GM12801 (cell line): ENCODE measurements around the gene ITGB4.

Experiments
- TF ChIP-seq, protein P1 (sequence below): IDR thresholded peaks from one replicate; pipeline ENCODE4 v1.5.1; 2011; ENCODE audit warnings: control low read depth; ENCODE audit not compliant: insufficient read length; ENCODE audit errors: extremely low read depth

The ITGB4 gene

DNA sequence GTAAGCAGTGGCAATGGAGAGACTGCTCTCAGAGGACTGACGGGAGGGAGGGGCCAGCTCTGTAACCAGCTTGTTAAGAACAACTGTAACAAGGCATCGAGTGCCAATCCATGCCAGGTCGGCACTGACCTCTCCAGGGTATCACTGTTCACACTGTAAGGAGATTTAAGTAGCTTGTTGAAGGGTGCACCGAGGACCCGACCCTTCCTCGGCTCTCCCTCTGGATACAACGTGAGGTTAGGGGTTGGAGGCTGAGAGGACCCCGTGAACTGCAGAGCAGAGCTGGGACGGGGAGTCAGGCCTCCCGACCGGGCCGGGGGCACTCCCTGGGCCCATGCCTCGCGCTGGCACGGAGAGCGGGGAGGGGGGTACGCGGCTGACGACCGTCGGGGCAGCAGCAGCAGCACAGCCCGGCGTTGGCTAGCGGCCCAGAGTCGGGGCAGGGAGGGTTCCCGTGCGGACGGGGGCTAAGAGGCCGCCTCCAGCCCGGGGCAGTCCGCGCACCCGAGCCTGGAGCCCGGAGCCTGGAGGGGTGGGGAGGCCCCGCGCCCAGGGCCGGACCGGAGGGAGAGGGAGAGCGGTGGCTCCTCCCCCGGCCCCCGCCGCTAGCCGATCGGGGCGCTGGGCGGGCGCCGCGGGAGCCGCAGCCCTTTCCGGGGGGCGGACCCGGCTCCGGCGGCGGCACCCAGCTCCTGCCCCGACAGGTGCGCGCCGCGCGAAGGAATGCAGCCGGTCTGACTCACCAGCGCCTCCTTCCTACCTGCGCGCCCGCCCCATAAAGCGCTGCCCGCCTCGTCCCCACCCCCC, at the start of gene ITGB4:
Gene ITGB4 (plus strand): TSS at position 804 of the 807 bp plus-strand sequence. CDS start 3,245 bp downstream, outside the sequence.
- TF ChIP-seq, protein P1, sequence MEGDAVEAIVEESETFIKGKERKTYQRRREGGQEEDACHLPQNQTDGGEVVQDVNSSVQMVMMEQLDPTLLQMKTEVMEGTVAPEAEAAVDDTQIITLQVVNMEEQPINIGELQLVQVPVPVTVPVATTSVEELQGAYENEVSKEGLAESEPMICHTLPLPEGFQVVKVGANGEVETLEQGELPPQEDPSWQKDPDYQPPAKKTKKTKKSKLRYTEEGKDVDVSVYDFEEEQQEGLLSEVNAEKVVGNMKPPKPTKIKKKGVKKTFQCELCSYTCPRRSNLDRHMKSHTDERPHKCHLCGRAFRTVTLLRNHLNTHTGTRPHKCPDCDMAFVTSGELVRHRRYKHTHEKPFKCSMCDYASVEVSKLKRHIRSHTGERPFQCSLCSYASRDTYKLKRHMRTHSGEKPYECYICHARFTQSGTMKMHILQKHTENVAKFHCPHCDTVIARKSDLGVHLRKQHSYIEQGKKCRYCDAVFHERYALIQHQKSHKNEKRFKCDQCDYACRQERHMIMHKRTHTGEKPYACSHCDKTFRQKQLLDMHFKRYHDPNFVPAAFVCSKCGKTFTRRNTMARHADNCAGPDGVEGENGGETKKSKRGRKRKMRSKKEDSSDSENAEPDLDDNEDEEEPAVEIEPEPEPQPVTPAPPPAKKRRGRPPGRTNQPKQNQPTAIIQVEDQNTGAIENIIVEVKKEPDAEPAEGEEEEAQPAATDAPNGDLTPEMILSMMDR, result no peak

DNA sequence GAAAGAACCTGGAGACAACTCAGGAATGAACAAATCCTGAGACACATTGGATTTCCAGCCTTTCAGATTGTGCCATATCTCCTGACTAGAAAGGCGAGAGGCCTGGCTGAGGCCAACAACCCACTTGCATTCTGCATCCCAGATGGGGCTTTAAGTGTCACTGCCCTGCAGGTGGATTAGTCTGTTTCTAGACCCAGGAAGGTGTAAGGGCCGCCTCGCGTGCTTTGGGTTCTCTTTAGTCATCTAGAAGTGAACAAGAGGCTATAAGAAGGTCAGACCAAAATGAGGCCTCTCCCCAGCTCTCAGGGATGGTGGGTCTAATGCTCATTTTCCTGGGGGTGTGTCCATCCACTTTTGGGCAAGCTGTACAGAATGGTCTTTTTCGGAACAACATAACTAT, 49.2 kb upstream of the ITGB4 start:
- TF ChIP-seq, protein P1, result no peak

DNA sequence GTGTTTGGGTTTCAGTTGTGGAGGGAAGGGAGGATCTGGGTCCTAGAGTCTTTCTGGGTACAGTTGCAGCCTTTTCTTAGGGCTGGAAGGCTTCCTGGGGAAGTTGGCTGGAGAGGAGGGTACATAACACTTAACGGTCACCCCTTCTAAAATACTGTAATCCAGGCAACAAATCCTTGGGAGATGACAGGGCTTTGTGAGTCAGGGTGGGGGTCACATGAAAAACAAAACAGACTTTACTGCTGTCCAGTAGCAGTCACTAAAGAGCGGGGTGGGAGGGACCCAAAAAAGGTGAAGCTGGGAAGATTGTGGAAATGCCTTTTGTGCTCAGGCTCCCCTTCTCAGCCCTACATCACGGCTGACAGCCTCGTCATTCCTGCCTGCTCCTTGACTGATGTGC, 47.8 kb upstream of the ITGB4 start:
- TF ChIP-seq, protein P1, result no peak

DNA sequence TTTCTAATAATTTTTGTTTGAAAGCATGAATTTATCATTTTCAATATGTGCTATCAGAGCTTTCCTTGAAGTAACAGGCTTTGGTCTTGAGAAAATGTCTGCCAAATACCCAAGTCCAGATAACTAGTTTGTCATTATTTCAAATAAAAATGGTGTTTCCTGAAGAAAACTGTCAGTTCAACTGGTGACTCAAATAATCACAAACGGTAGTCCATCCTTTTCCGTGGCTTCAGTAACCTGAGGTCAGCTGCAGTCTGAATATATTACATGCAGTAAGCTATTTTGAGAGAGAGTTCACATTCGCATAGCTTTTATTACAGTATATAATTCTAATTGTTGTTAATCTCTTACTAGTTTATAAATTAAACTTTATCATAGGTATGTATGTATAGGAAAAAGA, 44.8 kb upstream of the ITGB4 start:
- TF ChIP-seq, protein P1, result no peak

DNA sequence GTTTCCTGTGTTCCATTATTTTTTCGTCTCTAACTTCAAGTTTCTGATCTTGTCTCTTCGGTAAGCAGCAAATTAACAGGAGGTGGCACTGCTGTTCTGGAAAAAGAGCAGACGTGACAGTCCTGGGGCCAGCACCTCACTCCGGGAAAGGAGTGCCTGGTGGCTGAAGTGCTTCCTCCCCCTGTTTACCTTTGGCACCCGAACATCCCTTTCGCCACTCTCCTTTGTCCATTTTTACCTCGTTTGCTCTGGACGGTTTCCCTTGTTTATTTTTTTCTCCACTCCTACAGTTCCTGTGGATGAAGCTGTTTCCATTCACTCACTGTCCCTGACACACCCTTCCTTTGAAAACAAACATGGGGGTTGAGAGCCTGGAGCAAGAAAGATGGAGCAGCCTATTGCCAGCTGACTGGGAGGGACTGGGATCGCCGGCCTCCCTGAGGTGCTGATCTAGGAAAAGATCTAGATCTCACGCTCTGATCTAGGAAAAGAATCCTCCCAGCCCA, 41.5 kb upstream of the ITGB4 start:
- TF ChIP-seq, protein P1, result no peak

DNA sequence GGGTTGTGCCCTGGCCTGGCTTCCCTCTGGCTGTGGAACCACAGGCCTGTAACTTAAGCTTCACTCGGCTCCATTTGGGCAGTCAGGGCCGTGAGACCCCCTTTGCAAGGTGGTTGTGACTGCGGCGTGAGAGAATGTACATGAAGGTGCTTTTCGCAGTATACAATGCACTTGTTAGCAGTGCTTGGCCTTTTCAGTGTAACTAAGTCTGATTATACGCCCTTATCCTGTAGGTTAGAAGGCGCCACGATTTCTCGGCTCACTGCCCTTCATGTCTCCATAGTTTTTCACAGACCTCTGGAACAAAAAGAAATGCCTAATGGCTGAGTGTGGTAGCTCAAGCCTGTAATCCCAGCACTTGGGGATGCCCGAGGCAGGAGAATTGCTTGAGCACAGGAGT, 40.8 kb upstream of the ITGB4 start:
- TF ChIP-seq, protein P1, result no peak

DNA sequence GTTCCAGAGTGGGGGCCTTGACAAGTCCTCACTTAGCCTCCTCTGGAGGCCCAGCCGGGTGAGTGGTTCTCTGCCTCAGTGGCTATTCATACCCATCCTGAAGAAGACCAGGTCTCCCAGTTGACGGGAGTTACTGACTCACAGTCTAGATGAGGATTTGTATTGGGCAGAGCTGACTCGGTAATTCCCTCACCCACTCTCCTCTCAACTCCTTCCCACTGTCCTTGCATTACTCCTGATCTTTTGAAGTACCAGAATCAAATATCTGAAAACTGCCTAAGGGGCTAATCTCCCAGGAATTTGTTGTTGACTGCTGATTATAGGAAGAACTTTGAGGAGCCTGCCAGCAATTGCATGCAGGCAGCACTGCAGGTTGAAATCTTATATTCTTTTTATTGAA, 40.0 kb upstream of the ITGB4 start:
- TF ChIP-seq, protein P1, result no peak
